H9 (cell line): Measurements from ENCODE around the gene SQSTM1. TPM values are rescaled to one million over a fixed set of nuclear protein-coding genes. Genes with fewer than 3 reads are reported as not detected.

ENCODE experiments used
- DNase-seq: peaks from one replicate; pipeline ENCODE4 v3.0.0-alpha.2; 2017
- H2AFZ ChIP-seq: one replicate; pipeline ENCODE4 v1.6.1; 2013; ENCODE audit warnings: mild to moderate bottlenecking, low read length, control low read depth, moderate library complexity
- H2AK5ac ChIP-seq: 2 replicates; pipeline ENCODE4 v1.6.1; 2013; ENCODE audit warnings: low read length, control low read depth, mixed read lengths; ENCODE audit not compliant: insufficient read length
- H2BK120ac ChIP-seq: one replicate; pipeline ENCODE4 v1.6.1; 2013; ENCODE audit warnings: low read depth, mild to moderate bottlenecking, low read length, control low read depth, inconsistent platforms; ENCODE audit not compliant: poor library complexity, severe bottlenecking
- H2BK12ac ChIP-seq: 2 replicates; pipeline ENCODE4 v1.6.1; 2013; ENCODE audit warnings: low read length, control low read depth, mixed read lengths, low read depth; ENCODE audit not compliant: insufficient read length
- H2BK15ac ChIP-seq: 2 replicates; pipeline ENCODE4 v1.6.1; 2013; ENCODE audit warnings: low read depth, low read length, control low read depth
- H2BK20ac ChIP-seq: one replicate; pipeline ENCODE4 v1.6.1; 2013; ENCODE audit warnings: low read depth, mild to moderate bottlenecking, low read length, control low read depth, inconsistent platforms; ENCODE audit not compliant: poor library complexity, severe bottlenecking
- H2BK5ac ChIP-seq: 2 replicates; pipeline ENCODE4 v1.6.1; 2013; ENCODE audit warnings: low read length, control low read depth, mixed read lengths; ENCODE audit not compliant: insufficient read length
- H3K14ac ChIP-seq: 2 replicates; pipeline ENCODE4 v1.6.1; 2013; ENCODE audit warnings: low read length, control low read depth; ENCODE audit not compliant: insufficient read depth
- H3K18ac ChIP-seq: 2 replicates; pipeline ENCODE4 v1.6.1; 2013; ENCODE audit warnings: low read depth, mild to moderate bottlenecking, mixed read lengths, low read length, control low read depth; ENCODE audit not compliant: insufficient read length
- H3K23ac ChIP-seq: 2 replicates; pipeline ENCODE4 v1.6.1; 2013; ENCODE audit warnings: low read length, control low read depth, mixed read lengths, low read depth; ENCODE audit not compliant: insufficient read length
- H3K23me2 ChIP-seq: 2 replicates; pipeline ENCODE4 v1.6.1; 2013; ENCODE audit warnings: low read depth, mild to moderate bottlenecking, mixed read lengths, low read length, control low read depth; ENCODE audit not compliant: insufficient read length, poor library complexity, severe bottlenecking
- H3K27ac ChIP-seq: 2 replicates; pipeline ENCODE4 v1.5.1; 2013; ENCODE audit warnings: low read length, control low read depth, mixed read lengths, low read depth; ENCODE audit not compliant: insufficient read length
- H3K27me3 ChIP-seq: 2 replicates; pipeline ENCODE4 v1.6.1; 2013; ENCODE audit warnings: low read length, control low read depth, inconsistent platforms; ENCODE audit not compliant: insufficient read depth
- H3K4ac ChIP-seq: 2 replicates; pipeline ENCODE4 v1.6.1; 2013; ENCODE audit warnings: low read depth, mild to moderate bottlenecking, control low read depth, inconsistent platforms, low read length, moderate library complexity
- H3K4me1 ChIP-seq: 2 replicates; pipeline ENCODE4 v1.6.1; 2013; ENCODE audit warnings: low read length, control low read depth, inconsistent platforms; ENCODE audit not compliant: insufficient read depth
- H3K4me2 ChIP-seq: 2 replicates; pipeline ENCODE4 v1.6.1; 2013; ENCODE audit warnings: low read length, control low read depth, mixed read lengths; ENCODE audit not compliant: insufficient read length, insufficient read depth
- H3K56ac ChIP-seq: 2 replicates; pipeline ENCODE4 v1.6.1; 2013; ENCODE audit warnings: low read depth, mild to moderate bottlenecking, mixed read lengths, low read length, control low read depth; ENCODE audit not compliant: insufficient read length
- H3K79me1 ChIP-seq: 2 replicates; pipeline ENCODE4 v1.6.1; 2013; ENCODE audit warnings: low read depth, mild to moderate bottlenecking, moderate library complexity, low read length, control low read depth, inconsistent platforms; ENCODE audit not compliant: insufficient read depth, poor library complexity, severe bottlenecking
- H3K79me2 ChIP-seq: 2 replicates; pipeline ENCODE4 v1.6.1; 2013; ENCODE audit warnings: low read length, control low read depth, inconsistent platforms; ENCODE audit not compliant: insufficient read depth
- H3K9ac ChIP-seq: 2 replicates; pipeline ENCODE4 v1.6.1; 2013; ENCODE audit warnings: low read length, control low read depth, mixed read lengths; ENCODE audit not compliant: insufficient read length; ENCODE audit errors: extremely low read depth
- H3K9me3 ChIP-seq: one replicate; pipeline ENCODE4 v1.6.1; 2013; ENCODE audit warnings: low read depth, low read length, inconsistent platforms; ENCODE audit not compliant: control insufficient read depth
- H3T11ph ChIP-seq: one replicate; pipeline ENCODE4 v1.6.1; 2013; ENCODE audit warnings: mild to moderate bottlenecking, low read length, control low read depth, inconsistent platforms
- H4K20me1 ChIP-seq: one replicate; pipeline ENCODE4 v1.6.1; 2013; ENCODE audit not compliant: control insufficient read depth, insufficient read length, insufficient read depth
- H4K5ac ChIP-seq: 2 replicates; pipeline ENCODE4 v1.6.1; 2013; ENCODE audit warnings: low read depth, mild to moderate bottlenecking, mixed read lengths, low read length, control low read depth; ENCODE audit not compliant: insufficient read length
- H4K8ac ChIP-seq: replicated peaks from 2 replicates; pipeline ENCODE4 v1.6.1; 2013; ENCODE audit warnings: low read length, control low read depth, mixed read lengths, low read depth; ENCODE audit not compliant: insufficient read length
- H4K91ac ChIP-seq: 2 replicates; pipeline ENCODE4 v1.6.1; 2013; ENCODE audit warnings: low read depth, mild to moderate bottlenecking, moderate library complexity, mixed read lengths, low read length, control low read depth; ENCODE audit not compliant: insufficient read length
- H3K27ac Mint-ChIP-seq, 3 experiments: 2 replicates in 2 of 3; 3 replicates in 1 of 3; pipeline ENCODE4 v1.8.0; 2020 to 2021; ENCODE audit warnings: mixed read lengths in 3 of 3, mild to moderate bottlenecking in 1 of 3, moderate library complexity in 1 of 3
- H3K27me3 Mint-ChIP-seq: 2 replicates; pipeline ENCODE4 v1.8.0; 2021; ENCODE audit warnings: low read depth, mild to moderate bottlenecking, moderate library complexity, mixed read lengths
- H3K36me3 Mint-ChIP-seq, 3 experiments: 2 replicates in 2 of 3; 3 replicates in 1 of 3; pipeline ENCODE4 v1.8.0; 2020 to 2021; ENCODE audit warnings: low read depth in 3 of 3, mixed read lengths in 3 of 3; ENCODE audit not compliant: insufficient read depth in 1 of 3
- H3K4me1 Mint-ChIP-seq, 2 experiments: 2 replicates each; pipeline ENCODE4 v1.8.0; 2020; ENCODE audit warnings: mixed read lengths in 2 of 2
- H3K4me3 Mint-ChIP-seq, 2 experiments: 2 replicates in 1 of 2; 3 replicates in 1 of 2; pipeline ENCODE4 v1.8.0; 2020 to 2021; ENCODE audit warnings: mild to moderate bottlenecking in 2 of 2, mixed read lengths in 2 of 2, moderate library complexity in 1 of 2
- H3K9me3 Mint-ChIP-seq, 2 experiments: 2 replicates in 1 of 2; 3 replicates in 1 of 2; pipeline ENCODE4 v1.8.0; 2020; ENCODE audit warnings: mild to moderate bottlenecking in 2 of 2, mixed read lengths in 2 of 2, moderate library complexity in 1 of 2
- WGBS: extraction: QIAGEN DNeasy Blood & Tissue Kit; methylation state at CpG from one replicate; pipeline ENCODE4 v1.1.7; 2013; ENCODE audit warnings: missing lambda C conversion rate, low lambda C conversion rate, mixed read lengths; ENCODE audit not compliant: insufficient read length; ENCODE audit errors: extremely low coverage; 5-methylcytosine and 5-hydroxymethylcytosine counted together
- total RNA-seq: library from RNA; stranded (reverse); gene quantifications from 2 replicates; pipeline ENCODE4 v1.2.1, GENCODE V29; 2021
- TF ChIP-seq, protein P1 (sequence below): fragments of 200-600 bp; sonication (generic); conservative IDR thresholded peaks from 3 replicates; pipeline ENCODE4 v1.8.0; 2021; ENCODE audit warnings: antibody characterized with exemption, mild to moderate bottlenecking

Gene SQSTM1
- total RNA-seq, 1 experiment from 2014 or later = 144 TPM

- H2BK120ac ChIP-seq = no peak overlapping the region
Measured at GRCh38 chr5:179832039-179832745, 11.5 kb downstream of the SQSTM1 start.

More at GRCh38 chr5:179832039-179832745, 11.5 kb downstream of the SQSTM1 start:
- Histone ChIP-seq H4K8ac (no peak overlapping the region), H3T11ph (no peak overlapping the region), H3K79me2 (no peaks in the 10 kb centered on the region), H2BK5ac (no peak overlapping the region), H3K23ac (no peak overlapping the region), H2BK15ac (no peak overlapping the region), H3K27ac (no peak overlapping the region), H4K5ac (no peak overlapping the region), H3K9ac (no peak overlapping the region), H3K4me2 (no peak overlapping the region), H3K4me1 (peaks cover 9% of the 10 kb centered on the region; the same call in 1 of the 2 replicates), H3K79me1 (no peaks in the 10 kb centered on the region), H4K20me1 (no peaks in the 10 kb centered on the region), H4K91ac (no peak overlapping the region), H2AK5ac (no peak overlapping the region), H3K14ac (no peak overlapping the region), H2BK20ac (no peak overlapping the region), H3K56ac (no peak overlapping the region), H2BK12ac (no peak overlapping the region), H3K4ac (no peak overlapping the region), H3K23me2 (no peaks in the 10 kb centered on the region), H3K9me3 (no peaks in the 10 kb centered on the region), H3K27me3 (no peaks in the 10 kb centered on the region), H2AFZ (no peak overlapping the region), H3K18ac (no peak overlapping the region)
- no CpG with 5 or more reads among the region's 20 CpGs for WGBS
- no peaks in the 10 kb centered on the region for H3K27me3 Mint-ChIP-seq
- DNase-seq = no peak
- H3K4me3 Mint-ChIP-seq = no peak overlapping the region
- peaks cover 24 to 25% of the 10 kb centered on the region in 2 experiments for H3K4me1 Mint-ChIP-seq
- TF ChIP-seq, protein P1, sequence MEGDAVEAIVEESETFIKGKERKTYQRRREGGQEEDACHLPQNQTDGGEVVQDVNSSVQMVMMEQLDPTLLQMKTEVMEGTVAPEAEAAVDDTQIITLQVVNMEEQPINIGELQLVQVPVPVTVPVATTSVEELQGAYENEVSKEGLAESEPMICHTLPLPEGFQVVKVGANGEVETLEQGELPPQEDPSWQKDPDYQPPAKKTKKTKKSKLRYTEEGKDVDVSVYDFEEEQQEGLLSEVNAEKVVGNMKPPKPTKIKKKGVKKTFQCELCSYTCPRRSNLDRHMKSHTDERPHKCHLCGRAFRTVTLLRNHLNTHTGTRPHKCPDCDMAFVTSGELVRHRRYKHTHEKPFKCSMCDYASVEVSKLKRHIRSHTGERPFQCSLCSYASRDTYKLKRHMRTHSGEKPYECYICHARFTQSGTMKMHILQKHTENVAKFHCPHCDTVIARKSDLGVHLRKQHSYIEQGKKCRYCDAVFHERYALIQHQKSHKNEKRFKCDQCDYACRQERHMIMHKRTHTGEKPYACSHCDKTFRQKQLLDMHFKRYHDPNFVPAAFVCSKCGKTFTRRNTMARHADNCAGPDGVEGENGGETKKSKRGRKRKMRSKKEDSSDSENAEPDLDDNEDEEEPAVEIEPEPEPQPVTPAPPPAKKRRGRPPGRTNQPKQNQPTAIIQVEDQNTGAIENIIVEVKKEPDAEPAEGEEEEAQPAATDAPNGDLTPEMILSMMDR = no peak
- H3K9me3 Mint-ChIP-seq = peaks cover 5 to 14% of the 10 kb centered on the region in 2 experiments; a peak in 4 of 5 replicates
- peaks cover 76 to 96% (median 92%) of the 10 kb centered on the region in 3 experiments for H3K36me3 Mint-ChIP-seq
- peak overlapping the region in 2 of 3 experiments; percentile 66 to 67; a peak in 4 of 7 replicates for H3K27ac Mint-ChIP-seq
